Activated CD4-positive, CD25-positive, alpha-beta regulatory T cell (primary cell): ENCODE results near the gene TLX3.
"Not testable (repeated sequence)": the region's sequence is repeated elsewhere in the genome, so short reads cannot be mapped to it uniquely, and the experiment has no call there.

Source experiments
- DNase-seq, 4 experiments: peaks; one replicate each; lab custom pipeline; 2025; lab: John Stamatoyannopoulos, UW

Gene TLX3

GRCh38 chr5:171323806-171324632 is 15.0 kb downstream of the TLX3 start:
- no peak for DNase-seq

- DNase-seq, result no peak
These were observed 21.0 kb downstream of the TLX3 start for GRCh38 chr5:171330021-171330420.

DNA sequence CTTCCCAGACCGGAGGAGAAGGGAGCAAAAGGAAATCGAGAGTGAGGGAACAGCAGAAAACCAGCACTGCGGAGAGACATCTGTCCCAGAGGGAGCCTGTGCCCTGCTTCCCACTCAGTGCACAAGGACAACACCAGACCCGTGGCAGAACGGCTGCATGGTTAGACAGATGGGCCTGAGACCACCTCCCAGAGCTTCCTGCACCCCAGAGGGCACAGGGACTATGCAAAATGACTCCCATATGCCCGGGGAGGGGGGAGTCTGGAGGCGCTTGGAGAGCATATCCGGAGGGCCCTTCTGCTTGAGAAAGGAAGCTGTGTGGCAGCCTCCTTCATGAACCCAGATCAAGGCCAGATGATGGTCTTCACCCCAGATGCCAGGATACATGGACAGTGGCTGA is 26.6 kb downstream of the TLX3 start:
- DNase-seq, result no peak

- no peak for DNase-seq
These were observed 27.6 kb downstream of the TLX3 start for GRCh38 chr5:171336521-171337209.

DNA sequence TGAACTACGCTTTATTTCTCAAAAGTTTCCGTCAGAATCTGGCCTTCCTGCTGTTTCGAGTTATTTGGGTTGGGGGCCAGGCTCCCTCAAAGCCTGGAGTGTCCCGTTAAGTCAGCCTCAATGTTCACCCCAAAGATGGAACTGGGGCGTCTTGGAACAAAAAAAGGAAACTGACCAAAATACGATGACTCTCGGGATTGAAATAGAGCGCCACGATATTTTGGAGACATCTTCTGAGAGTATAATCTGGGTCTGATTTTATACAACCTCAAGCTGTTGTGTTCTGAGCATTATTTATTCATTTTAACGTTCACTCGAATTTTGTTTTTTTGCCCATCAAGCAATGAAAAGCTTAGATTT is 28.1 kb downstream of the TLX3 start:
- no peak for DNase-seq

DNA sequence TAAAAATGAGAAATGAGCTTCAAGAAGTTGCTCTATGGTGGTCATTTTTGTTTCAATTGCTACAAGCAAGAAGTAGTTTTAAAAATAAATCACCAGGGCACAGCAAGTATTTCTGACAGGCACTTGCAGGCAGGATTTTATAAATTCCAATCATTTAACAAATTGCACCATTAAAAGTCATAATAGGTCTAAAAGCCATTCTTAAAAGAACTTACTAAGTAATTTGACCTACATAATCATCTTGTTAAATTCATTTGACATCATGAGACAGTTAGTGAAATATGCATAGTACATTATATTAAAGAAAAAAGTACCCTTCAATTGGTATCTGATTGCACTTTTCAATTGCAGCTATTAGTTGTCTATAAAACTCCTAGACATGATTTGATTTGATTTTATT is 31.0 kb downstream of the TLX3 start:
- no peak for DNase-seq

GRCh38 chr5:171340491-171340890 is 31.4 kb downstream of the TLX3 start:
- no peak for DNase-seq

DNA sequence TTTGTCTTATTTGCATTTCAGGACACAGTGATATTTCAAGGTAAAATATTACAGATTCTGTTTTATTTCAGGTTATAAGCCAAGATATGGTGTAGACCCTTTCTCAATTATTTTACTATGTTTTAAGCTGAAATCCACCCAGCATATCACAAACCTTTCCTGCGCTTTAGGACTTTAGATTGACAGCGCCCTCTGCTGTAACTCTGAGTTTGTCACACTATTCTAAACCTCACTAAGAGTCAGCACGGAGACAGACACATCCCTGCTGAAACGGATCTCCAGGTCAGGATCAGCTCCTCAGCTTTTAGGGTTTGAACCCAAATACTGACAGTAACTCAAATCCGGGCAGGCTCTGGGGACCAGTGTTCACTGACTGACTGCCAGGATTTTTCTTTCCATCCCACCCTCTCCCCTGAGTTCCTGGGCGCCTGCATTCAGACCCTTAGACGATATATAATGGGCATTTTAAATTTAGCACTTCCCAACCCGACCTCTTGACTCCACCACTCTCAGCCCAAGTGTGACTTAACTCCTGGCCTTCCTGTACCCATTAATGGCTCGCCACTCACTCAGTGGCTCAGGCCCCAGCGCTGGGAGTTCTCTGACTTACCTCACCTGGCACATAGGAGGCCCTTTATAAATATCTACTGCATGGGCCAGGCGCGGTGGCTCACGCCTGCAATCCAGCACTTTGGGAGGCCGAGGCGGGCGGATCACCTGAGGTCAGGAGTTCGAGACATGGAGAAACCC is 33.5 kb downstream of the TLX3 start:
- DNase-seq, result no peak

- no peak for DNase-seq
These were observed 36.0 kb downstream of the TLX3 start for GRCh38 chr5:171344936-171345608.

- no peak for DNase-seq
These were observed 42.6 kb downstream of the TLX3 start for GRCh38 chr5:171351536-171352073.

DNA sequence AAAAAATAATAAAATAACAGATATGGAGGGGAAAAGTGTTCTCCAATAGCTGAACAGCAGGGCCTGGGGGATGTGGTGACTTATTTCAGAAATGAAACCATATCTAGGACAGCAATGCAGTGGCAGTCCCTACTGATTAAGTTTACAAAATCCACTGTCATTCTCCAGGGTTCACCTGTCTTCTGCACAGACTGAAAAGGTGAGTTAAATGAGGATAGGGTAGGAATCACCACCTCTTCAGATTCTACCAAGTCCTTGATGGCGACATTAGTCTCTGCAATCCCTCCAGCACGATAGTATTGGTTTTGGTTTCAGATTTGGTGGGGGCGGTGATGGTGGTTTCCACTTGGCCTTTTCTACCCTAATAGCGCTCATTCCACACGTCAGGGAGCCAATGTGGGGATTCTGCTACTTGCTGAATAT is 46.3 kb downstream of the TLX3 start:
- DNase-seq, result no peak

DNA sequence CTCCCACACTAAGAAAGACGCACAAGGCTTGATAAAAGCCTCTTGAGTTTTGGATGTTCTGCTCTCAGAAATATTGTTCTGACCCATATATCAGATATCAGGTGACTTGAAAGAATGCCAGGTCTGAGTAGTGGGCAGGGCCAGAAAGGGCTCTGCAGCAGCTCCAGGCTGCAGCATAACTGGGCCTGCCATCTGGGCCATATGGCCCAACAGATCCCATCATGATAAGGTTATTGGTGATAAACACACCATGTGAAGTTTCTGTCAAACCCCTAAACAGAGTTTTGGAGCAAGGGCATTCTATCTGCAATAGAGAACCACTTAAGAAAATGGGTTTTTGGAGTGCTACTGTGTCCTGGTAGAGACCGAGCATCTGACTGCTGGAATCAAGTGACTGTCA is 48.8 kb downstream of the TLX3 start:
- DNase-seq, result no peak

DNA sequence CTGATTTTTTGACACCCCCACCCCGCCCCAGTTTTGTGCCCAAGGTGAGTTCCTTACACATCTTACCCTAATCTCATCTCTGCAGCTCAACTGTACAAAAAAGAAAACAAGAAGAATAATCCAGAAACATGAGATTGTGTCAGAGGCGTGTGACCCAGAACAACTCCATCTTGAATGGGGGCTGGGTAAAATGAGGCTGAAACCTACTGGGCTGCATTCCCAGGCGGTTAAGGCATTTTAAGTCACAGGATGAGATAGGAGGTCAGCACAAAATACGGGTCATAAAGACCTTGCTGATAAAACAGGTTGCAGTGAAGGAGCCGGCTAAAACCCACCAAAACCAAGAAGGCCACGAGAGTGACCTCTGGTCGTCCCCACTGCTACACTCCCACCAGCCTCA is 52.1 kb downstream of the TLX3 start:
- DNase-seq, result not testable (repeated sequence)
